Measurements from ENCODE around the gene NECTIN1.

DNA sequence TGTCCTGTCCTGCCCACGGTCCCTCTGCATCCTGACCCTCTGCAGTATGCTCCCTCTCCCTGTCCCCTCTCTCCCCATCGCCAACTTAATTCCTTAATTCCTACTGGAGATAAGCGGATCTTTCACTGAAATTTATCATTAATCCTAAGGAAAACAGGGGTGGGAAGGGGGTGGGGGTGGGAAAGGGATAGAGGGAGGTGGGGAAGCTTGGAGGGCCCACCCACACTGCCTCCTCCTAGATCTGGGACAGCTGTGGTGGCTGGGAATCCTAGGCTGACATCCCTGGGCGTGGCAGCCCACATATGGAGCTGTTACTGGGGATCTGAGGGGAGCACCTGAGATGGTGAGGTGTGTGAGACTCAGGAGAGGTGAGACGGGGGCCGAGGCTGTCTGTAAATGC, 14.4 kb downstream of the NECTIN1 start:
- TF ChIP-seq, protein P1, sequence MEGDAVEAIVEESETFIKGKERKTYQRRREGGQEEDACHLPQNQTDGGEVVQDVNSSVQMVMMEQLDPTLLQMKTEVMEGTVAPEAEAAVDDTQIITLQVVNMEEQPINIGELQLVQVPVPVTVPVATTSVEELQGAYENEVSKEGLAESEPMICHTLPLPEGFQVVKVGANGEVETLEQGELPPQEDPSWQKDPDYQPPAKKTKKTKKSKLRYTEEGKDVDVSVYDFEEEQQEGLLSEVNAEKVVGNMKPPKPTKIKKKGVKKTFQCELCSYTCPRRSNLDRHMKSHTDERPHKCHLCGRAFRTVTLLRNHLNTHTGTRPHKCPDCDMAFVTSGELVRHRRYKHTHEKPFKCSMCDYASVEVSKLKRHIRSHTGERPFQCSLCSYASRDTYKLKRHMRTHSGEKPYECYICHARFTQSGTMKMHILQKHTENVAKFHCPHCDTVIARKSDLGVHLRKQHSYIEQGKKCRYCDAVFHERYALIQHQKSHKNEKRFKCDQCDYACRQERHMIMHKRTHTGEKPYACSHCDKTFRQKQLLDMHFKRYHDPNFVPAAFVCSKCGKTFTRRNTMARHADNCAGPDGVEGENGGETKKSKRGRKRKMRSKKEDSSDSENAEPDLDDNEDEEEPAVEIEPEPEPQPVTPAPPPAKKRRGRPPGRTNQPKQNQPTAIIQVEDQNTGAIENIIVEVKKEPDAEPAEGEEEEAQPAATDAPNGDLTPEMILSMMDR (IDR thresholded peaks at IDR 0.05): no peak
- TF ChIP-seq POLR2AphosphoS5 (IDR thresholded peaks at IDR 0.05; ENCODE audit: insufficient read depth in 1 of 2, low read depth in 1 of 2) (no peak), POLR2A (IDR thresholded peaks at IDR 0.05) (no peak)
